Fibroblast of villous mesenchyme (primary cell): ENCODE results near the gene MYBPH. TPM values are rescaled to one million over a fixed set of nuclear protein-coding genes. Genes with fewer than 3 reads are reported as not detected.

ENCODE experiments used
- DNase-seq: peaks from one replicate; pipeline ENCODE4 v3.0.0-alpha.2; 2010; ENCODE audit warnings: low read depth
- H3K4me3 ChIP-seq: 2 replicates; pipeline ENCODE4 v1.5.1; 2011; ENCODE audit warnings: low read depth, mild to moderate bottlenecking, low read length
- total RNA-seq: library from RNA; depleted of rRNA; stranded (reverse); fragments of >200 nt; gene quantifications from 2 replicates; pipeline ENCODE4 v1.2.3, GENCODE V29; 2012
- TF ChIP-seq, protein P1 (sequence below): IDR thresholded peaks from 2 replicates; pipeline ENCODE4 v1.5.1; 2012; ENCODE audit warnings: low read depth, mild to moderate bottlenecking, low read length; ENCODE audit not compliant: insufficient read depth

The MYBPH gene
- total RNA-seq, 1 donor, result 0.43 TPM

DNA sequence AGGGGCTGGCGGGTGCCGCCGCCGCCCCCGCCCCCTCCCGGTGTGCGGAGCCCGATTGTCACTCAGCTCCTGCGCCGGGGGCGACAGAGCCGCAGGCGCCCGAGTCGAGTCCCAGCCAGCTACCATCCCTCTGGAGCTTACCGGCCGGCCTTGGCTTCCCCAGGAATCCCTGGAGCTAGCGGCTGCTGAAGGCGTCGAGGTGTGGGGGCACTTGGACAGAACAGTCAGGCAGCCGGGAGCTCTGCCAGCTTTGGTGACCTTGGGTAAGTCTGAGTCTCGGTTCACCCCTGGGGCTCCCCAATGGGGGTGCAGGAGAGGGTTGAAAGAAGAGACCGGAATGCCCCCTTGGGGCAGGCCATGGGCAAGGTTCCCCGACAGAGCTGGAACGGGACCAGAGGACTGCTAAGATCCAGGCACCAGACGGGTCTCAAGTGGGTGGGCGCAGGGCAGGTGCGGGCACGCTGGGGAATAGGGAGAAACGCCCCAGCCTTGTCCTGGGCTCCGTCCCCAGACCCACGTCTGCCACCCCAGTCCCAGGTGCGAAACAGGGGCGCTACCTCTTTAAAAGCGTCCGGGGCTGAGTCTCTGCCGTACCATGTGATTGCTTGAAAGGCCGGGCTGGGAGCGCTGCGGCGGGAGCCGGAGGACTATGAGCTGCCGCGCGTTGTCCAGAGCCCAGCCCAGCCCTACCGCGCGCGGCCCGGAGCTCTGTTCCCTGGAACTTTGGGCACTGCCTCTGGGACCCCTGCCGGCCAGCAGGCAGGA, 47.8 kb downstream of the MYBPH start, which contains the start of gene ADORA1:
Gene ADORA1 (plus strand): TSS at position 61 of the 765 bp plus-strand sequence. CDS start 1,116 bp downstream, outside the sequence.
- TF ChIP-seq, protein P1, sequence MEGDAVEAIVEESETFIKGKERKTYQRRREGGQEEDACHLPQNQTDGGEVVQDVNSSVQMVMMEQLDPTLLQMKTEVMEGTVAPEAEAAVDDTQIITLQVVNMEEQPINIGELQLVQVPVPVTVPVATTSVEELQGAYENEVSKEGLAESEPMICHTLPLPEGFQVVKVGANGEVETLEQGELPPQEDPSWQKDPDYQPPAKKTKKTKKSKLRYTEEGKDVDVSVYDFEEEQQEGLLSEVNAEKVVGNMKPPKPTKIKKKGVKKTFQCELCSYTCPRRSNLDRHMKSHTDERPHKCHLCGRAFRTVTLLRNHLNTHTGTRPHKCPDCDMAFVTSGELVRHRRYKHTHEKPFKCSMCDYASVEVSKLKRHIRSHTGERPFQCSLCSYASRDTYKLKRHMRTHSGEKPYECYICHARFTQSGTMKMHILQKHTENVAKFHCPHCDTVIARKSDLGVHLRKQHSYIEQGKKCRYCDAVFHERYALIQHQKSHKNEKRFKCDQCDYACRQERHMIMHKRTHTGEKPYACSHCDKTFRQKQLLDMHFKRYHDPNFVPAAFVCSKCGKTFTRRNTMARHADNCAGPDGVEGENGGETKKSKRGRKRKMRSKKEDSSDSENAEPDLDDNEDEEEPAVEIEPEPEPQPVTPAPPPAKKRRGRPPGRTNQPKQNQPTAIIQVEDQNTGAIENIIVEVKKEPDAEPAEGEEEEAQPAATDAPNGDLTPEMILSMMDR, result peak; percentile 3
- peak within 1 kb of the TSS; percentile 63 for H3K4me3 ChIP-seq
- DNase-seq, result peak; percentile 53

GRCh38 chr1:203126866-203127665, 48.6 kb downstream of the MYBPH start:
- H3K4me3 ChIP-seq, result peak overlapping the region; percentile 63
- TF ChIP-seq, protein P1, result no peak
- peak; percentile 23 for DNase-seq

DNA sequence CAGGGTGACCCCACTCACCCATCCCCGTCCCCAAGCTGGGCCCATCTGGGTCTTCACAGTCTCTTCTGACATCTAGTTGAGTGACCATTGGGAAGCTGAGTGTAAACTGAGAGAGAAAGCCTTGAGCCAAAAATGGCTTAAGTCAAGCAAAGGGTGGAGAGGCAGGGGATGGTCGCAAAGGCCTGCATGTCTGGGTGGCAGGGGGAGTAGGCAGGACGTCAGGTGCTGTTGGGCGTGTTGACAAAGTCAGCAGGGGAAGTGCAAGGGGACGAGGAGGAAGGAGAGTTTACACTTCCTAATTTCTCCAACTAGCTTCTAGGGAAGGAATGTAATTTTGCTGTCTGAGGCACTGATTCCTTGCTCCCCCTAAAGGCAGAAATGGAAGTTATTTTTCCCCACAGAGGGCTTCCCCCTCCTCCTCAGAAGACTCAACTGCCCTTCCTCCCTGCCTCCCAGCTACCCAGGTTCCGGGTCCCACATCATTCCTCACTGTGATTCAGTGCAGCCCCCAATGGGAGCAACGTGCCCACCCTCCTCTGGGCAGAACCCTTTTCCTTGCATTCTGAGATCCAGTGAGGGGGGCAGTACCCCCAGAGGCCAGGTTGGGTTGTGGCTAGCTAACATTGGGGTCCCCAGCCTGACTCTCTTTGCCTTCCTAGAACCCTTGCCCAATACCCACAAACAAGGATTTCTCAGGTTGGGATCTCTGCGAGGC, 49.3 kb downstream of the MYBPH start:
- DNase-seq, result peak; percentile 18
- TF ChIP-seq, protein P1, result peak; percentile 52
- no peak overlapping the region for H3K4me3 ChIP-seq

GRCh38 chr1:203124546-203125317, 50.9 kb downstream of the MYBPH start:
- no peak for DNase-seq

GRCh38 chr1:203124011-203124410, 51.6 kb downstream of the MYBPH start:
- no peak for DNase-seq
- TF ChIP-seq, protein P1, result no peak
- no peak overlapping the region for H3K4me3 ChIP-seq

More at GRCh38 chr1:203124546-203125317, 50.9 kb downstream of the MYBPH start:
- no peak overlapping the region for H3K4me3 ChIP-seq
- TF ChIP-seq, protein P1, result no peak

DNA sequence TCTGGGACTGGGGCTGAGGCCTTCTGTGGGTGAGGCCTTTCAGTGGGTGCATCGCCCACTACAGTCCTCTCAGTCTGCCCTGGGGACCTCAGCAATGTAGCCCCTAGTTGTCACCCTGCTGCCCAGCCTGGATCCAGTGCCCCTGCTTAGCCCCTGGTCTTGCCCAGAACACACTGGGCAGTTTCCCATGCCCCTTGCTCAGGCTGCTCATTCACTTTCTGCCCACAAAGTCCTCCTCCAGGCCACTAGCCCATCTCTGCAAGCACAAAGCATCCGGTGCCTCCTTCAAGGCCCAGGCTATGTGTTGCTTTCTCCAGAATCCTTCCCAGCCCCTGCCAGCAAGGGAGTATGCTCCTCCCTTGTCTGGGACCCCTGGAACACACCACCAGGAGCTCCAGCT, 53.5 kb downstream of the MYBPH start:
- no peak overlapping the region for H3K4me3 ChIP-seq
- TF ChIP-seq, protein P1, result no peak
- no peak for DNase-seq
